IMR-90 (cell line): ENCODE data around the gene KDM2A. TPM values are rescaled to one million over a fixed set of nuclear protein-coding genes. Genes with fewer than 3 reads are reported as not detected.

Experiments used
- ATAC-seq: fragments of 200-7000 bp; cut with Tn5 transposase; 2 replicates; pipeline ENCODE4 v1.9.1; 2020; ENCODE audit warnings: low read depth, mild to moderate bottlenecking, moderate library complexity
- BruUV-seq: library from RNA; stranded (reverse); fragments of 400-500 nt; replicated peaks from 2 replicates; lab custom pipeline; 2021; lab: Mats Ljungman, UMichigan
- CTCF ChIA-PET: fragments of 300-600 bp; formaldehyde crosslinking; extraction: SDS; loops from one replicate; lab custom pipeline; 2021; ENCODE audit warnings: antibody characterized with exemption; lab: Yijun Ruan, JAX
- POLR2A ChIA-PET: fragments of 300-600 bp; sonication (Branson Sonifier 250); formaldehyde crosslinking; loops from one replicate; lab custom pipeline; 2022; ENCODE audit warnings: antibody characterized with exemption; ENCODE audit not compliant: unreplicated experiment; lab: Charles Lee
- DNase-seq: peaks from one replicate; pipeline ENCODE4 v3.0.0; 2013
- H2AFZ ChIP-seq: replicated peaks from 2 replicates; pipeline ENCODE3; 2013; ENCODE audit warnings: low read length, mild to moderate bottlenecking; ENCODE audit not compliant: poor library complexity
- H2AK5ac ChIP-seq: 2 replicates; pipeline ENCODE4 v1.6.1; 2013; ENCODE audit warnings: low read depth, low read length, inconsistent platforms
- H2AK9ac ChIP-seq: replicated peaks from 2 replicates; pipeline ENCODE3; 2013; ENCODE audit warnings: mild to moderate bottlenecking, low read depth, low read length, moderate library complexity; ENCODE audit not compliant: poor library complexity
- H2BK120ac ChIP-seq: 2 replicates; pipeline ENCODE4 v1.6.1; 2013; ENCODE audit warnings: low read depth, low read length, inconsistent platforms
- H2BK15ac ChIP-seq: 3 replicates; pipeline ENCODE4 v1.6.1; 2013; ENCODE audit warnings: low read depth, low read length, inconsistent platforms
- H2BK20ac ChIP-seq: 2 replicates; pipeline ENCODE4 v1.6.1; 2013; ENCODE audit warnings: low read depth, mild to moderate bottlenecking, inconsistent platforms, low read length, moderate library complexity
- H2BK5ac ChIP-seq: 2 replicates; pipeline ENCODE4 v1.6.1; 2013; ENCODE audit warnings: mild to moderate bottlenecking, low read depth, low read length, inconsistent platforms; ENCODE audit not compliant: poor library complexity, severe bottlenecking
- H3K14ac ChIP-seq: replicated peaks from 2 replicates; pipeline ENCODE4 v1.6.1; 2013; ENCODE audit warnings: low read depth, low read length, inconsistent platforms
- H3K18ac ChIP-seq: 2 replicates; pipeline ENCODE4 v1.6.1; 2013; ENCODE audit warnings: low read depth, low read length, control low read depth
- H3K23ac ChIP-seq: 2 replicates; pipeline ENCODE4 v1.6.1; 2013; ENCODE audit warnings: low read depth, low read length, inconsistent platforms
- H3K27ac ChIP-seq: 2 replicates; pipeline ENCODE4 v1.5.1; 2013; ENCODE audit warnings: mild to moderate bottlenecking, control low read depth, low read length; ENCODE audit not compliant: insufficient read depth
- H3K27me3 ChIP-seq: 2 replicates; pipeline ENCODE4 v1.6.1; 2013; ENCODE audit warnings: low read length; ENCODE audit not compliant: control insufficient read depth, insufficient read depth
- H3K36me3 ChIP-seq: 2 replicates; pipeline ENCODE4 v1.6.1; 2013; ENCODE audit warnings: low read length, mixed read lengths; ENCODE audit not compliant: control insufficient read depth, insufficient read depth
- H3K4ac ChIP-seq: 2 replicates; pipeline ENCODE4 v1.6.1; 2013; ENCODE audit warnings: low read depth, low read length, inconsistent platforms
- H3K4me1 ChIP-seq: 2 replicates; pipeline ENCODE4 v1.6.1; 2013; ENCODE audit warnings: low read length, mixed read lengths; ENCODE audit not compliant: control insufficient read depth, insufficient read depth
- H3K4me2 ChIP-seq: 2 replicates; pipeline ENCODE4 v1.6.1; 2013; ENCODE audit warnings: low read depth, mild to moderate bottlenecking, control low read depth, low read length, moderate library complexity
- H3K4me3 ChIP-seq: 2 replicates; pipeline ENCODE4 v1.5.1; 2013; ENCODE audit warnings: low read depth, mild to moderate bottlenecking, control low read depth, low read length, moderate library complexity; ENCODE audit not compliant: insufficient read depth
- H3K56ac ChIP-seq: 2 replicates; pipeline ENCODE4 v1.6.1; 2013; ENCODE audit warnings: low read length, inconsistent platforms; ENCODE audit not compliant: insufficient read depth; ENCODE audit errors: extremely low read depth
- H3K79me1 ChIP-seq, 2 experiments: 2 replicates each; pipeline ENCODE4 v1.6.1; 2013; ENCODE audit warnings: low read length in 2 of 2, inconsistent platforms in 1 of 2, low read depth in 1 of 2
- H3K9ac ChIP-seq: 2 replicates; pipeline ENCODE4 v1.6.1; 2013; ENCODE audit warnings: low read depth, low read length, control low read depth
- H3K9me1 ChIP-seq: 2 replicates; pipeline ENCODE4 v1.6.1; 2013; ENCODE audit warnings: low read length, inconsistent platforms; ENCODE audit not compliant: insufficient read depth
- H3K9me3 ChIP-seq: 2 replicates; pipeline ENCODE4 v1.6.1; 2013; ENCODE audit warnings: low read length; ENCODE audit not compliant: control insufficient read depth, insufficient read depth
- H4K20me1 ChIP-seq: 2 replicates; pipeline ENCODE4 v1.6.1; 2013; ENCODE audit warnings: low read length, inconsistent platforms; ENCODE audit not compliant: insufficient read depth
- H4K5ac ChIP-seq: 2 replicates; pipeline ENCODE4 v1.6.1; 2013; ENCODE audit warnings: mild to moderate bottlenecking, low read depth, low read length, control low read depth
- H4K8ac ChIP-seq, 2 experiments: 2 replicates each; pipeline ENCODE4 v1.6.1; 2013; ENCODE audit warnings: low read depth in 2 of 2, low read length in 2 of 2, control low read depth in 1 of 2, inconsistent platforms in 1 of 2
- H4K91ac ChIP-seq: 2 replicates; pipeline ENCODE4 v1.6.1; 2013; ENCODE audit warnings: low read depth, low read length, inconsistent platforms; ENCODE audit not compliant: insufficient read depth
- BHLHE40 ChIP-seq: fragments of 150-350 bp; IDR thresholded peaks from 2 replicates; pipeline ENCODE4 v1.6.1; 2016; ENCODE audit warnings: mild to moderate bottlenecking, low read depth, low read length
- CEBPB ChIP-seq: IDR thresholded peaks from 2 replicates; pipeline ENCODE4 v1.6.1; 2012; ENCODE audit warnings: low read depth, low read length, improper control_type of control experiment
- FOS ChIP-seq: fragments of 150-350 bp; IDR thresholded peaks from 2 replicates; pipeline ENCODE4 v1.6.1; 2016; ENCODE audit warnings: low read depth, low read length
- WGBS, 2 experiments: methylation state at CpG; one replicate each; pipeline versions ENCODE4 v1.1.5 to v1.1.7; 2013; ENCODE audit warnings: missing lambda C conversion rate in 2 of 2; ENCODE audit not compliant: insufficient read length in 1 of 2; ENCODE audit errors: extremely low coverage in 2 of 2; 5-methylcytosine and 5-hydroxymethylcytosine counted together
- dilution Hi-C: fragments of 300-500 bp; cut with HindIII; formaldehyde crosslinking; loops from one replicate; pipeline ENCODE4 v1.14.3; 2018; ENCODE audit warnings: low sequenced_read_pairs; ENCODE audit not compliant: unreplicated experiment
- in situ Hi-C: fragments of 300-500 bp; cut with MboI; formaldehyde crosslinking; loops from 3 replicates; pipeline ENCODE4 v1.14.3; 2019; ENCODE audit warnings: low sequenced_read_pairs, inconsistent platforms, mixed read lengths
- intact Hi-C: fragments of 100-400 bp; cut with micrococcal nuclease; formaldehyde crosslinking; loops from 2 replicates; pipeline ENCODE4 v1.10.0; 2022
- polyA plus RNA-seq, 3 experiments: library from polyadenylated mRNA; depleted of rRNA; stranded (reverse); fragments of >200 nt; gene quantifications; 2 replicates each; pipeline ENCODE4 v1.2.3, GENCODE V29; 2012; ENCODE audit warnings: low replicate concordance in 1 of 3
- total RNA-seq: library from RNA; depleted of rRNA; stranded (reverse); fragments of >200 nt; gene quantifications from 2 replicates; pipeline ENCODE4 v1.2.3, GENCODE V29; 2012

The KDM2A gene
- total and polyA plus RNA-seq, 2 of the 4 experiments (the other 2 are of a cell fraction) = 26.7 to 42.6 TPM

DNA sequence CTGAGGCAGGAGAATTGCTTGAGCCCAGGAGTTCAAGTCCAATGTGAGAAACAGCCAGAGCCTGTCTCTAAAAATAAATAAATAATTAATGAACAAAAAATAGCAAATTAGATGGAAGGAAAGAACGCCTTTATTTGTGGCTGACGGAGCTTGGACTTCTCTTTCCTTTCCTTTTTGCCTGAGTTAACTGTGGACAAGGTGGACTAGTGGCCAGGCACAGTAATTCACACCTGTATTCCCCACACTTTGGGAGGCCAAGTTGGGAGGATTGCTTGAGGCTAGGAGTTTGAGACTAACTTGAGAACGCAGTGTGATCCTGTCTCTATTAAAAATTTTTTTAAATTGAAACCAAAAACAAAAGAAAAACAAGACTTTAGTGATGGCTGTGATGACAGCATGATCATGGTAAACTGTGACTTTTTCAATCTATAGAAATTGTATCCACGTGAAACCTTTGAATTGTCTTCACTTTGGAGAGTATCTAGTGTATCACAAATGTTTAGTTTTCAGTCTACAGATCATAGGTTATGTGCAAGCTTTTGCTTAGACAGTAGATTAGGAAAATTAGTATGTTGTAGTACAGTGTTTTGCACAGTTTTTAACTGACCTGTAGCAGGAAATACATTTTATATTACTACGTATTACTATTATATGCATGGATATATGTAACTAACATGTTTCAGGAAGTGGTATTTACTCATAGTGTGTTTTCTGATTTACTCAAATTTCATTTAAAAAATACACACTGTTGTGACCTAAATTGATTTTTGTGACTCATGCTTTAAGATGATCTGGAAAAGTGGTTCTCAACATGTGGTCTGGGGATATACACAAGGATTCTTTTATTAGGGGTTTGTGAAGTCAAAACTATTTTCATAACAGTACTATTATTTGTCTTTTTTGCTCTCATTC lies 42.1 kb downstream of the KDM2A start:
- BruUV-seq = no TSS peak
- Histone ChIP-seq H3K4me2 (no peak overlapping the region), H2AK9ac (no peak overlapping the region), H3K18ac (no peak overlapping the region), H4K8ac (no peak overlapping the region), H2AFZ (no peak overlapping the region), H2BK5ac (no peak overlapping the region), H3K23ac (no peak overlapping the region), H3K79me1 (peaks cover 8 to 73% of the 10 kb centered on the region in 2 experiments), H3K36me3 (no peaks in the 10 kb centered on the region), H2BK120ac (no peak overlapping the region), H3K4me3 (no peak overlapping the region), H3K27ac (no peak overlapping the region), H3K56ac (no peak overlapping the region), H4K91ac (no peak overlapping the region), H3K9ac (no peak overlapping the region), H2BK15ac (no peak overlapping the region), H3K4ac (no peak overlapping the region), H3K27me3 (no peaks in the 10 kb centered on the region), H4K5ac (no peak overlapping the region), H4K20me1 (peaks cover 77% of the 10 kb centered on the region), H3K14ac (no peak overlapping the region), H3K9me1 (peaks cover 2% of the 10 kb centered on the region), H3K9me3 (no peaks in the 10 kb centered on the region), H2AK5ac (no peak overlapping the region), H3K4me1 (peaks cover 8% of the 10 kb centered on the region), H2BK20ac (no peak overlapping the region)
- ChIA-PET CTCF (no interaction called here), POLR2A (interaction anchor here (0.6 kb wide), 1 partner anchor 191 kb away, joined by 3 read pairs; no protein-coding TSS in a partner anchor)
- intact Hi-C loops (no loop called here), dilution Hi-C loops (no loop called here), in situ Hi-C loops (no loop called here)
- no CpG with 5 or more reads among the region's 5 CpGs for WGBS, 2 experiments
- TF ChIP-seq BHLHE40 = no peak
- no peak for TF ChIP-seq CEBPB
- TF ChIP-seq FOS = peak; percentile 16; the same call in 1 of the 2 replicates
- DNase-seq = peak; percentile 74
- ATAC-seq = peak; percentile 47
